K562 (cell line): ENCODE measurements around the gene DMD. TPM values are rescaled to one million over a fixed set of nuclear protein-coding genes. Genes with fewer than 3 reads are reported as not detected.

ENCODE experiments used
- ATAC-seq: fragments of 200-7000 bp; cut with Tn5 transposase; 3 replicates; pipeline ENCODE4 v1.9.1; 2020; ENCODE audit warnings: moderate library complexity
- BruUV-seq: library from RNA; stranded (reverse); fragments of 400-500 nt; replicated peaks from 2 replicates; lab custom pipeline; 2021; lab: Mats Ljungman, UMichigan
- CTCF ChIA-PET: fragments of 300-600 bp; formaldehyde crosslinking; extraction: SDS; loops from one replicate; lab custom pipeline; 2021; ENCODE audit warnings: low intra/inter-chr PET ratio; lab: Yijun Ruan, JAX
- POLR2A ChIA-PET: fragments of 300-600, 350-650 bp; sonication (Branson Sonifier 250); formaldehyde crosslinking; extraction: SDS; loops from one replicate; lab custom pipeline; 2021; ENCODE audit warnings: antibody characterized with exemption, inconsistent platforms; lab: Yijun Ruan, JAX
- DNase-seq, 4 experiments: peaks; one replicate each; pipeline versions ENCODE4 v3.0.0 to v3.0.0-alpha.2; 2011 to 2018; ENCODE audit warnings: low spot score in 3 of 4, mixed read lengths in 3 of 4; ENCODE audit errors: extremely low read depth in 1 of 4
- FAIRE-seq: peaks from 2 replicates; lab custom pipeline; 2011; peaks lifted over from hg19 to GRCh38; lab: Jason Lieb, UNC
- H2AFZ ChIP-seq: 2 replicates; pipeline ENCODE4 v1.6.0; 2011; ENCODE audit warnings: low read depth, low read length, control low read depth, inconsistent platforms
- H3K27ac ChIP-seq: fragments of 200-600 bp; 3 replicates; pipeline ENCODE4 v1.8.0; 2011; ENCODE audit warnings: low read depth, mild to moderate bottlenecking, control low read depth, inconsistent platforms, low read length, moderate library complexity, mixed read lengths; ENCODE audit errors: extremely low read depth
- H3K27me3 ChIP-seq, 2 experiments: fragments of 300-600 bp in 1 of 2; 2 replicates in 1 of 2; 3 replicates in 1 of 2; pipeline versions ENCODE4 v1.6.0 to v1.8.0; 2011; ENCODE audit warnings: inconsistent platforms in 2 of 2, low read length in 2 of 2, mild to moderate bottlenecking in 1 of 2, mixed read lengths in 1 of 2, moderate library complexity in 1 of 2; ENCODE audit not compliant: control insufficient read depth in 2 of 2, insufficient read depth in 2 of 2
- H3K36me3 ChIP-seq: fragments of 300-600 bp; 3 replicates; pipeline ENCODE4 v1.8.0; 2011; ENCODE audit warnings: mild to moderate bottlenecking, low read length, inconsistent platforms; ENCODE audit not compliant: control insufficient read depth, insufficient read depth
- H3K4me1 ChIP-seq, 2 experiments: fragments of 200-600 bp in 1 of 2; replicated peaks in 1 of 2; 2 replicates in 1 of 2; 3 replicates in 1 of 2; pipeline versions ENCODE4 v1.5.1 to v1.8.0; 2011; ENCODE audit warnings: inconsistent platforms in 2 of 2, low read length in 2 of 2, mild to moderate bottlenecking in 1 of 2, mixed read lengths in 1 of 2, moderate library complexity in 1 of 2; ENCODE audit not compliant: control insufficient read depth in 2 of 2, insufficient read depth in 2 of 2
- H3K4me2 ChIP-seq: 2 replicates; pipeline ENCODE4 v1.6.1; 2011; ENCODE audit warnings: low read length, control low read depth, inconsistent platforms, mixed read lengths; ENCODE audit not compliant: insufficient read depth
- H3K4me3 ChIP-seq: fragments of 200-600 bp; sonication (generic), shearing (Covaris generic); 2 replicates; pipeline ENCODE4 v1.5.1; 2016; ENCODE audit warnings: control low read depth, inconsistent platforms
- H3K79me2 ChIP-seq: fragments of 200-600 bp; 3 replicates; pipeline ENCODE4 v1.8.0; 2011; ENCODE audit warnings: low read length, inconsistent platforms; ENCODE audit not compliant: control insufficient read depth, insufficient read depth
- H3K9ac ChIP-seq, 2 experiments: 2 replicates each; pipeline versions ENCODE4 v1.6.0 to v1.6.1; 2011; ENCODE audit warnings: low read depth in 2 of 2, low read length in 2 of 2, control low read depth in 1 of 2, inconsistent platforms in 1 of 2, mild to moderate bottlenecking in 1 of 2, mixed read lengths in 1 of 2; ENCODE audit not compliant: insufficient read depth in 1 of 2
- H3K9me1 ChIP-seq: one replicate; pipeline ENCODE4 v1.6.0; 2011; ENCODE audit warnings: inconsistent platforms, mild to moderate bottlenecking, low read length, moderate library complexity; ENCODE audit not compliant: control insufficient read depth, insufficient read depth
- H3K9me3 ChIP-seq: replicated peaks from 2 replicates; pipeline ENCODE4 v1.5.1; 2011; ENCODE audit warnings: low read depth, low read length, inconsistent platforms; ENCODE audit not compliant: control insufficient read depth, insufficient read depth
- H4K20me1 ChIP-seq: replicated peaks from 2 replicates; pipeline ENCODE4 v1.6.1; 2011; ENCODE audit warnings: low read length, inconsistent platforms, mixed read lengths; ENCODE audit not compliant: control insufficient read depth, insufficient read depth
- ETV1 ChIP-seq: fragments of 450-650 bp; conservative IDR thresholded peaks from 2 replicates; pipeline ENCODE4 v1.6.1; 2016; ENCODE audit warnings: missing genetic modification characterization, control low read depth, low read depth, missing compliant biosample characterization
- HNRNPLL ChIP-seq: fragments of 200-400 bp; formaldehyde crosslinking; IDR thresholded peaks from 2 replicates; pipeline ENCODE4 v1.6.1; 2017; ENCODE audit warnings: low read length, low read depth, mild to moderate bottlenecking; ENCODE audit not compliant: poor library complexity, severe bottlenecking
- NUFIP1 ChIP-seq: fragments of 450-650 bp; IDR thresholded peaks from 2 replicates; pipeline ENCODE4 v1.6.1; 2018; ENCODE audit not compliant: partially characterized antibody
- POLR2AphosphoS2 ChIP-seq: IDR thresholded peaks from 2 replicates; pipeline ENCODE4 v1.6.1; 2012; ENCODE audit warnings: low read length, improper control_type of control experiment
- RAD21 ChIP-seq, 2 experiments: fragments of 250-450 bp in 1 of 2; fragments of 450-650 bp in 1 of 2; sonication (Bioruptor Pico) in 1 of 2; formaldehyde crosslinking in 1 of 2; IDR thresholded peaks in 1 of 2; conservative IDR thresholded peaks in 1 of 2; 2 replicates each; pipeline versions ENCODE4 v1.4.0 to v1.8.0; 2020 to 2022; ENCODE audit warnings: mild to moderate bottlenecking in 2 of 2, moderate library complexity in 1 of 2
- SLC30A9 ChIP-seq: fragments of 250-450 bp; sonication (Bioruptor Pico); IDR thresholded peaks from 2 replicates; pipeline ENCODE4 v1.8.0; 2022; ENCODE audit warnings: mild to moderate bottlenecking, moderate library complexity
- THRAP3 ChIP-seq: fragments of 450-650 bp; IDR thresholded peaks from 2 replicates; pipeline ENCODE4 v1.6.1; 2016; ENCODE audit warnings: mild to moderate bottlenecking, inconsistent platforms, borderline replicate concordance
- ZKSCAN8 ChIP-seq: fragments of 200-800 bp; sonication (Bioruptor generic); IDR thresholded peaks from 2 replicates; pipeline ENCODE4 v1.6.1; 2016; ENCODE audit warnings: missing genetic modification characterization, missing compliant biosample characterization
- ZNF146 ChIP-seq: IDR thresholded peaks from one replicate; pipeline ENCODE4 v1.6.1; 2018; ENCODE audit warnings: missing compliant biosample characterization; ENCODE audit not compliant: unreplicated experiment
- ZNF507 ChIP-seq: conservative IDR thresholded peaks from 2 replicates; pipeline ENCODE4 v1.6.1; 2017; ENCODE audit warnings: missing genetic modification characterization, missing compliant biosample characterization
- ZNF79 ChIP-seq: fragments of 250-450 bp; sonication (Bioruptor Pico); IDR thresholded peaks from 2 replicates; pipeline ENCODE4 v1.4.0; 2020; ENCODE audit warnings: low read depth, mild to moderate bottlenecking, moderate library complexity
- WGBS: fragments of 100-300 bp; shearing (Covaris generic); methylation state at CpG from one replicate; pipeline ENCODE4 v1.1.6; 2016; ENCODE audit warnings: low coverage, mixed read lengths; ENCODE audit not compliant: insufficient coverage; ENCODE audit errors: missing lambda C conversion rate; 5-methylcytosine and 5-hydroxymethylcytosine counted together
- in situ Hi-C: fragments of 300-500 bp; cut with MboI; formaldehyde crosslinking; loops from 4 replicates; pipeline ENCODE4 v1.15.0; 2018; ENCODE audit warnings: inconsistent platforms, mixed read lengths
- intact Hi-C: fragments of 100-400 bp; cut with micrococcal nuclease; formaldehyde crosslinking; loops from 2 replicates; pipeline ENCODE4 v1.14.2; 2022
- polyA plus RNA-seq, 8 experiments: library from polyadenylated mRNA; depleted of rRNA in 4 of 8; stranded (reverse) in 5 of 8; unstranded in 3 of 8; fragments of >200 nt; fragmentation: Nextera tagmentation in 2 of 8; fragmentation: Illumina TruSeq in 1 of 8; extraction: Ambion mirVana in 2 of 8; extraction: Trizol in 1 of 8; gene quantifications; 2 replicates each; pipeline versions ENCODE4 v1.2.1 to v1.2.3, GENCODE V29; 2011 to 2014; ENCODE audit warnings: inconsistent platforms in 1 of 8, missing spikeins in 1 of 8
- total RNA-seq, 7 experiments: library from RNA; depleted of rRNA in 6 of 7; stranded (reverse); fragments of >200 nt in 6 of 7; fragmentation: Illumina TruSeq in 2 of 7; extraction: Trizol in 2 of 7; gene quantifications; 2 replicates each; pipeline versions ENCODE4 v1.2.1 to v1.2.3, GENCODE V29; 2011 to 2021; ENCODE audit warnings: low replicate concordance in 1 of 7

The DMD gene
- total and polyA plus RNA-seq, 9 of the 15 experiments (the other 6 are each of a cell fraction or from before 2014, with no cell fraction given) = 3.8 to 20.4 (median 11.4) TPM

- TF ChIP-seq HNRNPLL (no peak), NUFIP1 (no peak), THRAP3 (no peak), SLC30A9 (CRISPR knock-in tag) (no peak), ZNF507 (tag) (no peak), ZKSCAN8 (CRISPR knock-in tag) (no peak), POLR2AphosphoS2 (no peak), ETV1 (tag) (no peak), ZNF79 (no peak)
Observed at GRCh38 chrX:32421266-32421665, 790.1 kb downstream of the DMD start (continued).

- intact Hi-C loops = loop anchor here (10.0 kb wide), 1 partner anchor 1374 kb away; no protein-coding TSS in a partner anchor
- Histone ChIP-seq H4K20me1 (no peaks in the 10 kb centered on the region), H3K9me3 (no peaks in the 10 kb centered on the region), H3K4me1 (no peaks in the 10 kb centered on the region), H3K27ac (no peak overlapping the region), H3K9me1 (no peaks in the 10 kb centered on the region), H2AFZ (no peak overlapping the region), H3K79me2 (no peaks in the 10 kb centered on the region), H3K36me3 (no peaks in the 10 kb centered on the region), H3K27me3 (no peaks in the 10 kb centered on the region), H3K4me2 (no peak overlapping the region), H3K4me3 (no peak overlapping the region)
- WGBS = 0% methylated on average over 4 of the region's 4 CpGs
- CTCF ChIA-PET = no interaction called here
- POLR2A ChIA-PET = no interaction called here
- FAIRE-seq (no peak), DNase-seq (peak in 1 of 4 experiments; percentile 3), ATAC-seq (no peak)
- in situ Hi-C loops = no loop called here
- TF ChIP-seq RAD21 (CRISPR knock-in tag; conservative IDR thresholded peaks at IDR 0.05 in 1 of 2, IDR thresholded peaks at IDR 0.05 in 1 of 2) (peak in 1 of 2 experiments; percentile 23; a peak in 1 of 4 replicates), ZNF146 (CRISPR knock-in tag) (no peak)
- TF ChIP-seq, all 486 proteins: peak for 1
- no TSS peak for BruUV-seq
- no peak overlapping the region for H3K9ac ChIP-seq
Observed at GRCh38 chrX:32408389-32408788, 803.0 kb downstream of the DMD start.
